HG02798 (cell line): Measurements from ENCODE around the gene PLCXD1.
"Not testable (repeated sequence)": the region's sequence is repeated elsewhere in the genome, so short reads cannot be mapped to it uniquely, and the experiment has no call there.

Experiments used
- ATAC-seq: cut with Tn5 transposase; IDR thresholded peaks from one replicate; pipeline ENCODE4 v1.9.1; 2021; ENCODE audit warnings: mild to moderate bottlenecking; ENCODE audit not compliant: unreplicated experiment, poor library complexity

PLCXD1 gene

GRCh38 chrX:290476-291166, 9.4 kb downstream of the PLCXD1 start:
- no peak for ATAC-seq

- no peak for ATAC-seq
Observed at GRCh38 chrX:291411-291901, 10.3 kb downstream of the PLCXD1 start.

DNA sequence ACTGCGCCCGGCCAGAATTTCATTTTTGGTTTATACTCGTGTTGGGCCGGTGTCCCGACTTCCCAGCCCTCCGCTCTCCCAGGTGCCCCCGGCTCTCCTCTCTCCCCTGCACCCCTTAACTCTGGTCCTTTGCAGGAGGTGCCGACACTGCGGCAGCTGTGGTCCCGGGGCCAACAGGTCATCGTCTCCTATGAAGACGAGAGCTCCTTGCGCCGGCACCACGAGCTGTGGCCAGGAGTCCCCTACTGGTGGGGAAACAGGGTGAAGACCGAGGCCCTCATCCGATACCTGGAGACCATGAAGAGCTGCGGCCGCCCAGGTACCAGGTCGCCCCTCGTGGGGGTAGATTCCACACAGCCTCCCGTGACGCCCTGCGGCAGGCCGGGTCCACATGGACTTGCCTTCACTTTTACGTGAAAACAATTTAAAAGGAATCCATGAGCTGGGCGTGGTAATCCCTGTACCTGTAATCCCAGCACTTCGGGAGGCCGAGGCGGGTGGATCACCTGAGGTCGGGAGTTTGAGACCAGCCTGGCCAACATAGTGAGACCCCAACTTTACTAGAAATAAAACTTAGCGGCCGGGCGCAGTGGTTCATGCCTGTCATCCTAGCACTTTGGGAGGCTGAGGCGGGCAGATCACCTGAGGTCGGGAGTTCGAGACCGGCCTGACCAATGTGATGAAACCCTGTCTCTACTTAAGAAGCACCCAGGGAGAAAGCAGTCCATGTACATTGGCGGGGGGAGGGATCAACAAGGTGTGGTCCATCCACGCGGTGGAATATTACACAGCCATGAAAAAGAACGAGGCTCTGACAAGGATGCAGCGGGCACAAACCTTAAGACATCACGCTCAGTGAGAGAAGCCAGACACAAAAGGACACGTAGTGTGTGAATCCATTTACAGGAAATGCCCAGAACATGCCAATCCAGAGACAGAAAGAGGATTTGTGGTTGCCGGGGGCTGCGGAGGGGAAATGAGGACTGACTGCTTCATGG, 12.0 kb downstream of the PLCXD1 start:
- no peak for ATAC-seq

- ATAC-seq: no peak
Observed at GRCh38 chrX:295136-295535, 14.0 kb downstream of the PLCXD1 start.

DNA sequence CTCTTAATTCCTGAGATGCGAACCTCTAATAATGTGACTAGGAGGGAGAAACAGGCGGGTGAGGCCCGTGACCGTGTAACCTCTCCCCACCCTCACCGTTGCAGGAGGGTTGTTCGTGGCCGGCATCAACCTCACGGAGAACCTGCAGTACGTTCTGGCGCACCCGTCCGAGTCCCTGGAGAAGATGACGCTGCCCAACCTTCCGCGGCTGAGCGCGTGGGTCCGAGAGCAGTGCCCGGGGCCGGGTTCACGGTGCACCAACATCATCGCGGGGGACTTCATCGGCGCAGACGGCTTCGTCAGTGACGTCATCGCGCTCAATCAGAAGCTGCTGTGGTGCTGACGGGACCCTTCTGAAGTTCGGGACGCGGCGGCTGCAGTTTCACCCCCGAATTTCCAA, 17.8 kb downstream of the PLCXD1 start:
- no peak for ATAC-seq

DNA sequence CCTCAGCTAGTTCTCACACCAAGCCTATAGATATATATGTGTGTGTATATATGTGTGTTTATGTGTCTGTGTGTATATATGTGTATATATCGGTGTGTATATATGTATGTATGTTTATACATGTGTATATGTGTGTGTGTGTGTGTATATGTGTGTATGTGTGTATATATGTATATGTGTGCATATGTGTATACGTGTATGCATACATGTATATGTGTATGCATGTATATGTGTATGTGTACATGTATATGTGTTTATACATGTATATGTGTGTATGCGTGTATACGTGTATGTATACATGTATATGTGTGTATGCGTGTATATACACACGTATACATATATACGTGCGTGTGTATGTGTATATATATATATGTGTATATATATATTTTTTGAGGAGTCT, 19.2 kb downstream of the PLCXD1 start:
- no peak for ATAC-seq

DNA sequence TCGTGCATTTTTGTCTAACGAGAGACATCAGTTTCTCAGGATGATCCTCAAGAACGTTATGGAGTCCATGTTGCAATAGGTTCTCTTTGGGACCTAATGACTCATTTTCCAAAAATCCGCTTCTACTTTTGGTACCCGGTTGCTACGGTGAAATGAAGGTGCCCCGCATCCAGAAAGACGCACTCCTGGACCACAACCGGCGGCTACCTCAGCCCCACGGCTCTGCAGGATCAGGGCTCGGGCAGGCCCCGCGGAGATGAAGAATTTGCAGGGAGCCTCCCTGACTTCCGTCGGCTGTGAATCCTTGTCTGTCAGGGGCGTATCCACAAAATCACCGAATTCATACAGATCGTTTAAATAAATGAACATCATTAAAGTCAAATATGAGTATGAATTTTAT, 21.8 kb downstream of the PLCXD1 start:
- no peak for ATAC-seq

DNA sequence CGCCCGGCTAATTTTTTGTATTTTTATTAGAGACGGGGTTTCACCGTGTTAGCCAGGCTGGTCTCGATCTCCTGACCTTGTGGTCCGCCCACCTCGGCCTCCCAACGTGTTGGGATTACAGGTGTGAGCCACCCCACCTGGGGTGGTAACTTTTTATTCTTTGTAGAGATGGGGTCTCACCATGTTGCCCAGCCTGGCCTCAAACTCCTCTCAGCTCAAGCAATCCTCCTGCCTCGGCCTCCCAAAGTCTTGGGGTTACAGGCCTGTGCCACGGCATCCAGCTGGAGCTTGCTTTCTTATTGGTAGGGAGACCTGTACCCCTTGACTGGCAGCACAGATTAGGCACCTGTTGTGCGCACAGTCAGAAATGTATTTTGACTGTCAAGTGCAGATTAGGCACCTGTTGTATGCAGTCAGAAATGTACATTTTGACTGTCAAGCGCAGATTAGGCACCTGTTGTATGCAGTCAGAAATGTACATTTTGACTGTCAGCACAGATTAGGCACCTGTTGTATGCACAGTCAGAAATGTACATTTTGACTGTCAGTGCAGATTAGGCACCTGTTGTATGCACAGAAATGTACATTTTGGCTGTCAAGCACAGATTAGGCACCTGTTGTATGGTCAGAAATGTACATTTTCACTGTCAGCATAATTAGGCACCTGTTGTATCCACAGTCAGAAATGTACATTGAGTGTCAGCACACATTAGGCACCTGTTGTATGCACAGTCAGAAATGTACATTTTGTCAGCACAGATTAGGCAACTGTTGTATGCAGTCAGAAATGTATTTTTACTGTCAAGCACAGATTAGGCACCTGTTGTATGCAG, 24.8 kb downstream of the PLCXD1 start:
- ATAC-seq: not testable (repeated sequence)

DNA sequence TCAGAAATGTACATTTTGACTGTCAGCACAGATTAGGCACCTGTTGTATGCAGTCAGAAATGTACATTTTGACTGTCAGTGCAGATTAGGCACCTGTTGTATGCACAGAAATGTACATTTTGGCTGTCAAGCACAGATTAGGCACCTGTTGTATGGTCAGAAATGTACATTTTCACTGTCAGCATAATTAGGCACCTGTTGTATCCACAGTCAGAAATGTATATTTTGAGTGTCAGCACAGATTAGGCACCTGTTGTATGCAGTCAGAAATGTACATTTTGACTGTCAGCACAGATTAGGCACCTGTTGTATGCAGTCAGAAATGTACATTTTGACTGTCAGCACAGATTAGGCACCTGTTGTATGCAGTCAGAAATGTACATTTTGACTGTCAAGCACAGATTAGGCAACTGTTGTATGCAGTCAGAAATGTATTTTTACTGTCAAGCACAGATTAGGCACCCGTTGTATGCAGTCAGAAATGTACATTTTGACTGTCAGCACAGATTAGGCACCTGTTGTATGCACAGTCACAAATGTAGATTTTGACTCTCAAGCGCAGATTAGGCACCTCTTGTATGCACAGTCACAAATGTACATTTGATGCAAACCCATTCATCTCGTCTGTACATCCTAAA, 25.6 kb downstream of the PLCXD1 start:
- ATAC-seq: not testable (repeated sequence)

DNA sequence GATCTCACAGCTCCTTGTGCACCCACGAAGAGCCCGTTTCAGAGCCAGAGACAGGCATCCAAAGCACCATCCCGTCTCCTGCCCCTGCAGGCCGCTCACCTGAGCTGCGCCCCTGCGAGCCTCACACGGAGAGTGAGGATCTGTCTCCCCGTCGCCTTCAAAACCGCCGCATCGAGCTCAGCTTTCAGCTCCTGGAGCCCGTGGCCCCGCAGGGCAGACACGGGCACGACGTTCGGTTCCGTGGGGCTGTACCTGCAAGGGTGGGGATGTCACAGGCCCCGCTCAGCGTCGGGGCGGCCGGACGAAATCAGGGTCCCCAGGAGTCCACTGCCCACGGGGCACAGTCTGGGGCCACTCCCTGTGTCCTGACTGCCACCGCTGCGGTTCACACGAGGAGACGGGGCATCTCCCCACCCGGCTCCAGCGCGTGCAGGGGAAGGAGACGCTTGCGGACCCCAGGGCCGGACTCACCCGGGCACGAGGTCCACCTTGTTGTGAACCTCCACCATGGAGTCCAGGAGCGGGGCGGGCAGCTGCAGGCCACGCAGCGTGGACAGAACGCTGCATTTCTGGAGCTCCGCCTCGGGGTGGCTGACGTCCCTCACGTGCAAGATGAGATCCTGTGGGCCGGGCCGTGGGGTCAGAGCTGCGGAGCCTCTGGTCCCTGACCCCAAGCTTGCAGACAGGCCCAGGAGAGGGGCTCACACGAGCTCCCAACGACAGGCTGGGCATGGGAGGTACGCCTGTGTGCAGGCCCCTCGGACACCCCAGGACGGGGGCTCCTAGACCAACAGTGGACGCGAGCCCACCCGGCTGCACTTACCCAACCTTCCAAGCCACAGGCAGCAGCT, 26.3 kb downstream of the PLCXD1 start:
- ATAC-seq: no peak

DNA sequence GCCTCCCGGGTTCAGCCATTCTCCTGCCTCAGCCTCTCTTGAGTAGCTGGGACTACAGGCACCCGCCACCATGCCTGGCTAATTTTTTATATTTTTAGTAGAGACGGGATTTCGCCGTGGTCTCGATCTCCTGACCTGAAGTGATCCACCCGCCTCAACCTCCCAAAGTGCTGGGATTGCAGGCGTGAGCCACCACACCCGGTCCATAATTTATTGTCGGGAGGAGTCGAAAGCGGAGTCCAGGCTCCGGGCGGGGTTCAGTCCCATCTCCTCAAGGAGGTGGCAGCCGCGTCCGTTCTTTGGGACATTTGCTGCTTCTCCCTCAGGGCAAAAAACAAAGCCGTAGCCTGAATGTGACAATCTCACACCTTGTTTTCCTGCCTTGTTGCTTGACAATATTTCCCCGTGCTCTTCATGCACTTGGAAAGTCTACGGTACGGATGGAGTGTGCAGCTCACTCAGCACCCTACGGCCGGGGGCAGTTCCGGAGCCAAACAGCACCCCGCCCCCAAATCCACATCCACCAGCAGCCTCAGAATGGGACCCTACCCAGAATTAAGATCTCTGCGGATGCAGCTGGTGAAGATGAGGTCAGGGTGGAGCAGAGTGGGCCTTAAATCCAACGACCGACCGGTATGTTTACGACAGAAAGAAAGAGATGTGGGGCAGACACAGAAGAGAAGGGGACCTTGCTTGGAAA, 27.8 kb downstream of the PLCXD1 start:
- no peak for ATAC-seq

GRCh38 chrX:310621-311155, 29.5 kb downstream of the PLCXD1 start:
- no peak for ATAC-seq

DNA sequence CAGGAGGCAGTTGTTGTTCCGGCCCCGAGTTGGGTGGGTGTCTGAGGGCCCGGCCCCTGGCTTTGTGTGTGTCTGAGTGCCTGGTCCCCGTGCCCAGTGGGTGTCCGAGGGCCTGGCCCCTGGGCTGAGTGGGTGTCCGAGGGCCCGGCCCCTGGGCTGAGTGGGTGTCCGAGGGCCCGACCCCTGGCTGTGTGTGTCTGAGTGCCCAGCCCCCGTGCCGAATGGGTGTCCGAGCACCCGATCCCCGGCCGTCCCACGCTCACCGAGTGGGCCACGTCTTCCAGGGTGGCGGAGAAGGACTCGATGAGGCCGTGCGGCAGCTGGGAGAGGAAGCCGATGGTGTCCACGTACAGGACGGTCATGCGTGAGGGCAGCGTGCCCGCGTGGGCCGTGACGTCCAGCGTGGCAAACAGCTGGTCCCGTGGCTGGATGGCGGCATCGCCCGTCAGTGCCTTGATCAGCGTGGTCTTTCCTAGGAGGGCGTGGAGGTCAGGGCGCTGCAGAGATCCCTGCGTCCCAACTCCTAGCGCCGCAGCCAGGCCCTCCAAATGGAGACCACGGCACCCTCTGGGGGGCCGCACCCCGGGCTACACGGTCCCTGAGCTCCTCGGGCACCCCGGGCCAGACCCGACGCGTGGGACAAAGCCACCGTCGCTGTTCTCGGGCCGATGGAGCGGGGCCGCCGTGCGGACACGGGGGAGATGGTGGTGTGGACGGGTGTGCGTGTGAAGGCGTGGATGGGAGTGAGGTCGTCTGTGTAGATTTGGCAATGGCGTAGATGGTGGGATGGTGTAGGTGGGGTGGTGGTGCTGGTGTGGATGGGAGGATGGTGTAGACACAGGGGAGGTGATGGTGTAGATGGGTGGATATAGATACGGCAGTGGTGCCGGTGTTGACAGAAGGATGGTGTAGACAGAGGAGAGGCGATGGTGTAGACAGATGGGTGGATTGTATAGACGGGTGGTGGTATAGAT, 30.3 kb downstream of the PLCXD1 start:
- ATAC-seq: no peak

GRCh38 chrX:312621-313331, 31.6 kb downstream of the PLCXD1 start:
- ATAC-seq: no peak

DNA sequence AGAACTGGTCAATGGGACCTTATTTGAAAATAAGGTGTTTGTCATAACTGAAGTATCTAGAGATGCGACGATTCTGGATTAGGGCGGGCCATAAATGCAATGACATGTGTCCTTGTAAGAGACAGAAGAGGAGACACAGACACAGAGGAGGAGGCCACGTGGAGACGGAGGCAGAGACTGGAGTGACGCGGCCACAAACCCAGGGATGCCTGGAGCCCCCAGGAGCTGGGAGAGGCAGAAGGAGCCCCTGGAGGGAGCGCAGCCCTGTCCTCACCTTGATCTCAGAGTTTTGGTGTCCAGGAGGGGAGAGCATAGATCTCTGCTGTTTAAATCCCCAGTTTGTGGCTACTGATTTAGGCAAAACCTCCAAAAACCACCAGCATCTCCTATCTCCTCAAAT, 32.4 kb downstream of the PLCXD1 start:
- no peak for ATAC-seq

- ATAC-seq: no peak
Observed at GRCh38 chrX:314049-314448, 32.9 kb downstream of the PLCXD1 start.
